HPDE6-E6E7 (cell line): ENCODE data around the gene NCKAP5.
A peak's percentile ranks its signal among the peaks of the same experiment; 100 is the strongest.

Experiments
- DNase-seq: peaks from one replicate; pipeline ENCODE4 v3.0.0; 2011; ENCODE audit warnings: missing footprints; ENCODE audit errors: extremely low spot score

NCKAP5 gene

GRCh38 chr2:133090358-133090757 lies 477.9 kb downstream of the NCKAP5 start:
- no peak for DNase-seq

- DNase-seq: no peak
Observed at GRCh38 chr2:133086176-133086575, 482.1 kb downstream of the NCKAP5 start.

GRCh38 chr2:133085646-133086045 lies 482.6 kb downstream of the NCKAP5 start:
- no peak for DNase-seq

- DNase-seq: no peak
Observed at GRCh38 chr2:133082034-133082433, 486.2 kb downstream of the NCKAP5 start.

GRCh38 chr2:133080822-133081221 lies 487.4 kb downstream of the NCKAP5 start:
- no peak for DNase-seq

GRCh38 chr2:133078667-133079411 lies 489.4 kb downstream of the NCKAP5 start:
- no peak for DNase-seq

GRCh38 chr2:133077269-133077822 lies 490.9 kb downstream of the NCKAP5 start:
- no peak for DNase-seq

- peak; percentile 20 for DNase-seq
Observed at GRCh38 chr2:133072837-133073694, 495.2 kb downstream of the NCKAP5 start.

GRCh38 chr2:133063775-133064174 lies 504.5 kb downstream of the NCKAP5 start:
- no peak for DNase-seq

GRCh38 chr2:133062931-133063665 lies 505.2 kb downstream of the NCKAP5 start:
- no peak for DNase-seq

- DNase-seq: no peak
Observed at GRCh38 chr2:133061874-133062593, 506.2 kb downstream of the NCKAP5 start.

- DNase-seq: no peak
Observed at GRCh38 chr2:133054297-133054696, 514.0 kb downstream of the NCKAP5 start.

- DNase-seq: no peak
Observed at GRCh38 chr2:133053541-133053940, 514.7 kb downstream of the NCKAP5 start.

GRCh38 chr2:133045787-133046186 lies 522.5 kb downstream of the NCKAP5 start:
- peak; percentile 13 for DNase-seq

- DNase-seq: no peak
Observed at GRCh38 chr2:133044556-133044955, 523.7 kb downstream of the NCKAP5 start.

- no peak for DNase-seq
Observed at GRCh38 chr2:133040170-133040569, 528.1 kb downstream of the NCKAP5 start.

GRCh38 chr2:133039531-133039930 lies 528.7 kb downstream of the NCKAP5 start:
- DNase-seq: no peak

GRCh38 chr2:133026536-133027177 lies 541.6 kb downstream of the NCKAP5 start:
- DNase-seq: no peak

GRCh38 chr2:133025004-133025403 lies 543.3 kb downstream of the NCKAP5 start:
- DNase-seq: no peak

GRCh38 chr2:133012847-133013734 lies 555.2 kb downstream of the NCKAP5 start:
- DNase-seq: no peak
